Small intestine (tissue), 7 donors: ENCODE measurements around the gene RPLP1. TPM values are rescaled to one million over a fixed set of nuclear protein-coding genes. Genes with fewer than 3 reads are reported as not detected.

ENCODE experiments used
- DNase-seq, 2 donors: peaks; one replicate each; pipeline versions ENCODE4 v3.0.0 to v3.0.0-alpha.2; 2013
- FAIRE-seq: peaks from 2 replicates; lab custom pipeline; 2012; peaks lifted over from hg19 to GRCh38; lab: Jason Lieb, UNC
- H3K27ac ChIP-seq, 3 donors: one replicate each; pipeline ENCODE4 v1.5.1; 2013; ENCODE audit warnings: low read length in 2 of 3, mild to moderate bottlenecking in 2 of 3, control low read depth in 1 of 3, inconsistent platforms in 1 of 3, low read depth in 1 of 3, moderate library complexity in 1 of 3
- H3K27me3 ChIP-seq, 3 donors: one replicate each; pipeline ENCODE4 v1.6.1; 2013; ENCODE audit warnings: low read length in 3 of 3, inconsistent platforms in 1 of 3; ENCODE audit not compliant: control insufficient read depth in 3 of 3, insufficient read depth in 3 of 3
- H3K36me3 ChIP-seq, 3 donors: one replicate each; pipeline ENCODE4 v1.6.1; 2013; ENCODE audit warnings: low read length in 3 of 3, inconsistent platforms in 1 of 3, low read depth in 1 of 3, mild to moderate bottlenecking in 1 of 3, moderate library complexity in 1 of 3; ENCODE audit not compliant: control insufficient read depth in 3 of 3, insufficient read depth in 2 of 3
- H3K4me1 ChIP-seq, 3 donors: one replicate each; pipeline ENCODE4 v1.6.1; 2013; ENCODE audit warnings: low read length in 2 of 3, inconsistent platforms in 1 of 3, low read depth in 1 of 3, mild to moderate bottlenecking in 1 of 3, moderate library complexity in 1 of 3; ENCODE audit not compliant: control insufficient read depth in 3 of 3, insufficient read depth in 2 of 3
- H3K4me3 ChIP-seq, 3 donors: one replicate each; pipeline ENCODE4 v1.5.1; 2013; ENCODE audit warnings: low read length in 3 of 3, control low read depth in 1 of 3, inconsistent platforms in 1 of 3, low read depth in 1 of 3, mild to moderate bottlenecking in 1 of 3, moderate library complexity in 1 of 3
- H3K9me3 ChIP-seq, 2 donors: one replicate each; pipeline ENCODE4 v1.6.1; 2013; ENCODE audit warnings: low read depth in 1 of 2, low read length in 1 of 2; ENCODE audit not compliant: control insufficient read depth in 2 of 2, insufficient read depth in 1 of 2
- WGBS, 3 donors: extraction: QIAGEN DNeasy Blood & Tissue Kit; methylation state at CpG; one replicate each; pipeline ENCODE4 v1.1.7; 2013; 5-methylcytosine and 5-hydroxymethylcytosine counted together
- polyA plus RNA-seq, 4 donors: library from polyadenylated mRNA; stranded (reverse) in 3 of 4; unstranded in 1 of 4; fragments of 200-250 nt in 3 of 4; fragments of 120-200 nt in 1 of 4; gene quantifications; one replicate each; pipeline versions ENCODE4 v1.2.1 to v1.2.3, GENCODE V29; 2013
- donor health status: healthy with polysubstance abuse.
- donor health status: control.
- donor health status: control.
- donor health status: Bipolar disorder and iron deficiency.
- donor health status: healthy.

RPLP1 gene
- polyA plus RNA-seq, 4 donors, result 975 to 2,388 (median 1,894) TPM

DNA sequence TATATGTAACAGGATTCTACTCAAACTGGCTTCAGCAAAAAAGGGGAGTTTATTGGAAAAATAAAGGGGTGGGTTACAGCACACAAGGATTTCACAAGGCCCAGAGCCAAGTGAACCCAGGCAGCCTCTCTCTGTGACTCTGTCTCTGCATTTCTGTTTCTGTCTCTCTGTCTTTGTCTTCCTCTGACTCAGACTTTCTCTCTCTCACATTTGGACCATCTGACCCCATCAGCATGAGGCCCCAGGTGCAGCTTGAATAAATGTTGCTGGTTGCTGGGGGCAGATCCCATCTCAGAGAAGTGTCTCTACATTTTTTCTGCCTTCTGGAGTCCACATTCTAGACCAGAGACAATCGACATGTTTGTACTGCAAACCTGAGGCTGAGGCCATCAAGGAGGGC, 45.0 kb downstream of the RPLP1 start:
- no peaks in the 10 kb centered on the region for H3K4me1 ChIP-seq
- peaks cover 0 to 2% (median 0%) of the 10 kb centered on the region in 3 donors for H3K27me3 ChIP-seq
- no peaks in the 10 kb centered on the region for H3K9me3 ChIP-seq
- FAIRE-seq (no peak), DNase-seq (no peak)
- no peak overlapping the region for H3K27ac ChIP-seq
- no peaks in the 10 kb centered on the region for H3K36me3 ChIP-seq
- H3K4me3 ChIP-seq, result no peak overlapping the region
- 50 to 71% (median 69%) methylated on average over 1 of the region's 1 CpG for WGBS, 3 donors

DNA sequence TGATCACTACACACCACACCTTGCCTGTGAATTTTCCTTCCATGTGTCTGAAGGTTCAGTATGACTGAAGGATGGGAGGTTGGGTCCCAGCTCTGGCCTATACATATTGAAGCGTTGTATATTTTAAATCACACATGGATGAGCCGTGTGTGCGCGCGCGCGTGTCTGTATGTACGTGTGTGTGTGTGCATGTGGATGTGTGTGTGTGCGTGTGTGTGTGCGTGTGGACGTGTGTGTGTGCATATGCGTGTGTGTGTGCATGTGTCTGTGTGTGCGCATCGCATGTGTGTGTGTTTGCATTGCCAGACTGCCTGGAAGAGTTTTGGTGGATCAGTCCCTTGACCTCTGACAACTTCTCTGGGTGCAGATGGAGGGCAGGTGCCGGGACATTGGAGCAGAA, 45.7 kb downstream of the RPLP1 start:
- Histone ChIP-seq H3K9me3 (no peaks in the 10 kb centered on the region), H3K4me1 (no peaks in the 10 kb centered on the region), H3K27me3 (peaks cover 0 to 2% (median 0%) of the 10 kb centered on the region in 3 donors), H3K4me3 (no peak overlapping the region), H3K36me3 (no peaks in the 10 kb centered on the region), H3K27ac (no peak overlapping the region)
- no peak for DNase-seq
- 87 to 90% (median 89%) methylated on average over 15 of the region's 15 CpGs for WGBS, 3 donors
- no peak for FAIRE-seq

GRCh38 chr15:69498987-69499386, 46.4 kb downstream of the RPLP1 start:
- Histone ChIP-seq H3K9me3 (no peaks in the 10 kb centered on the region), H3K4me1 (no peaks in the 10 kb centered on the region), H3K36me3 (no peaks in the 10 kb centered on the region), H3K27me3 (peaks cover 0 to 2% (median 0%) of the 10 kb centered on the region in 3 donors), H3K27ac (no peak overlapping the region), H3K4me3 (no peak overlapping the region)
- FAIRE-seq, result no peak
- 85 to 95% (median 93%) methylated on average over 6 of the region's 6 CpGs for WGBS, 3 donors
- DNase-seq, result no peak

- H3K36me3 ChIP-seq, result no peaks in the 10 kb centered on the region
- 83 to 90% (median 90%) methylated on average over 14 of the region's 14 CpGs for WGBS, 3 donors
- H3K27me3 ChIP-seq, result peaks cover 0 to 2% (median 0%) of the 10 kb centered on the region in 3 donors
- FAIRE-seq (no peak), DNase-seq (no peak)
- no peaks in the 10 kb centered on the region for H3K9me3 ChIP-seq
- H3K4me3 ChIP-seq, result no peak overlapping the region
- no peaks in the 10 kb centered on the region for H3K4me1 ChIP-seq
- H3K27ac ChIP-seq, result no peak overlapping the region
Observed at GRCh38 chr15:69499521-69500211, 47.0 kb downstream of the RPLP1 start.

DNA sequence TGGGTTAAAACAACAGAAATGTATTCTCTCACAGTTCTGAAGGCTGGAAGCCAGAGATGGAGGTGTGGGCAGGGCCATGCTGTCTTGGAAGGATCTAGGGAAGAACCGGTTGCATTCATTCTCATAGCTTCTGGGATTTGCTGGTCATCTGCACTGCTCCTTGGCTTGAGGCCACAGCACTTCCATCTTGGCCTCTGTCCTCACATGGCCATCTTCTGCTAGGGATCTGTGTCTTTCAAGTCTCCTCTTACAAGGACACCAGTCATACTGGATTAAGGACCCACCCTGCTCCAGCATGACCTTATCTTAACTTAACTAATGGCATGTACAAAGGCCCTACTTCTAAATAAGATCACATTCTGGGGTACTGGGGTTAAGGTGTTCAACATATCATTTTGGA, 47.7 kb downstream of the RPLP1 start:
- no peaks in the 10 kb centered on the region for H3K9me3 ChIP-seq
- 79 to 100% (median 86%) methylated on average over 1 of the region's 1 CpG for WGBS, 3 donors

DNA sequence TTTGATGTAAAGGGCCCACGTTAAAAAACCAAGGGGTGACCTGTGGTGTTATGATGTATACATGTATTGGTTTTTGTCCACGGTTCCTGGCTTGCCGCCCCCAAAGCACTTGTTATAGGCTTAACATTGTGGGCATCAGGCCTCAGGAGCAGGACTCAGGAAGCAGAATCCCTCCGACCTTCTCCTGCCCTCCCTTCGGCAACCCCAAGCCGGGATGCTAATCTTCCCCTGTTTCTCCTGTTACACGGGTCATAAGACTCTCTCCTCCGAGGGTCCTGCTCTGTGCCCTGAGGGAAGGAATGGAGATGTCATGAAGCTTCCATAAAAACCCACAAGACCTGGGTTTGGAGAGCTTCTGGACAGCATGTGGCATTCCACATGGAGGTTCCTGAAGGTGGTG, 48.8 kb downstream of the RPLP1 start:
- 93 to 95% (median 94%) methylated on average over 8 of the region's 8 CpGs for WGBS, 3 donors
- DNase-seq (no peak), FAIRE-seq (no peak)
- Histone ChIP-seq H3K27me3 (peaks cover 0 to 3% (median 2%) of the 10 kb centered on the region in 3 donors), H3K9me3 (no peaks in the 10 kb centered on the region), H3K36me3 (no peaks in the 10 kb centered on the region), H3K4me1 (no peaks in the 10 kb centered on the region), H3K4me3 (no peak overlapping the region), H3K27ac (no peak overlapping the region)

More for the DNA sequence above, 47.7 kb downstream of the RPLP1 start:
- H3K27ac ChIP-seq, result no peak overlapping the region
- no peak for DNase-seq
- H3K4me3 ChIP-seq, result no peak overlapping the region
- FAIRE-seq, result no peak
- H3K36me3 ChIP-seq, result no peaks in the 10 kb centered on the region
- no peaks in the 10 kb centered on the region for H3K4me1 ChIP-seq
- peaks cover 0 to 2% (median 0%) of the 10 kb centered on the region in 3 donors for H3K27me3 ChIP-seq

DNA sequence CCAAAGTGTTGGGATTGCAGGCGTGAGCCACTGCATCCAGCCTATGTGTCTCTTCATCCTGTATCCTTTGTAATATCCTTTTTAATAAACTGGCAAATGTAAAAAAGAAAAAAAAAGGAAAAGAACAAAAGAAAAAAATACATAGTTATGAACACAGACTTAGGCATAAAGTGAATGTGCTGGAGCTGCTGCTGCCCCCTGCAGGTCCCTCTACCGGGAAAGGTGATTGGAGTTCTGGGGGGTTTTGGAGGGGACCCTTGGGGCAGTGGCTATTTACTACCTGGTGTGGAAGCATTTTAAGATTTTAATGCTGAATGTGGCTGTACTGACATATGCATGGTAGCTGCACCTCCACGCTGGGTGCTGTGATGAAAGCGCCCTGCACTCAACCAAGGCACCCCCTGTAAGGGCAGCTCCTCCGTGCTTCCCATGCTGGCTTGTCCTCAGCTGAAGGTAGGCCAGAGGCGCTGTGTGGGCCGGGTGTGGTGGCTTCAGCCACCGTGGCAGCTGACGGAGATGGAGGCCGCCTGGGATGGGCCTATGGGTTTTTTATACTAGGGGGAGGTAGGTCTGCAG, 49.9 kb downstream of the RPLP1 start:
- FAIRE-seq, result no peak

DNA sequence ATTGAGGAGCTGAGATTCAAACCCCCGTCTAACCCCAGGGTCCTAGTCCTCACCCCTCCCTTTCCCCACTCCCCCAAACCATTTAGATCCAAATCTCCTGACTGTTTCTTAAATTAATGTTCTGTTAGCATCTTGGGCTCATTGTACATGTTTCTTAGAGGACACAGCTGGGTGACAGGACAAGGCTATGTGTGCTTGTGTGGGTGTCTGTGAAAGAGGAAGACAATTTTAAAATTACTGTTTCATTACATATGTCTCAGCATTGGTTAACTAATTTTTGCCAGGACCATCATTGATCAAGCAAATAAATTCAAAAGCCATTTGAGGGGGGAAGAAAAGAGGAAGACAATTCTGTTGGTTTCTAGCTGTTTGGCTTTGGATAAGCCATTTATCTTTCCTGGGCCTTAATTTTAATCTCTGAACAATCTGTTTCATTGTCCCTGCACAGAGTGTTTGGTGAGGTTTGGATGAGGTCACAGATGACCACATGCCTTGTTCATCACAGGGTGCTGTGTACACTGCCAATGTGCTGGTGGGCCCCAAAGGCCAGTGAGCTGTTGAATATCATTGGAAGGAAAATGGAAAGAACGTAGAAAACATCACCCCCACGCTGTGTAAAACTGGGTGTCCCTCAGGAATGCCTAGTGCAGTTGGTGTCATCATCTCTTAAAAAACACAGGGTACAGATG, 51.9 kb downstream of the RPLP1 start:
- no peaks in the 10 kb centered on the region for H3K9me3 ChIP-seq
- H3K36me3 ChIP-seq, result no peaks in the 10 kb centered on the region
- no peak overlapping the region for H3K4me3 ChIP-seq
- WGBS, 3 donors, result 79 to 85% (median 84%) methylated on average over 3 of the region's 3 CpGs
- H3K4me1 ChIP-seq, result no peaks in the 10 kb centered on the region
- no peak overlapping the region for H3K27ac ChIP-seq
- FAIRE-seq (no peak), DNase-seq (no peak)
- H3K27me3 ChIP-seq, result peaks cover 0 to 3% (median 2%) of the 10 kb centered on the region in 3 donors

More for the DNA sequence above, 49.9 kb downstream of the RPLP1 start:
- no peaks in the 10 kb centered on the region for H3K36me3 ChIP-seq
- WGBS, 3 donors, result 84 to 87% (median 85%) methylated on average over 10 of the region's 10 CpGs
- H3K9me3 ChIP-seq, result no peaks in the 10 kb centered on the region
- no peaks in the 10 kb centered on the region for H3K4me1 ChIP-seq
- no peak for DNase-seq
- H3K27me3 ChIP-seq, result peaks cover 0 to 3% (median 2%) of the 10 kb centered on the region in 3 donors
- H3K27ac ChIP-seq, result no peak overlapping the region
- no peak overlapping the region for H3K4me3 ChIP-seq
